HUES48 (cell line): ENCODE measurements around the gene LIPN.

Source experiments
- H3K27ac ChIP-seq: one replicate; pipeline ENCODE4 v1.7.0; 2013; ENCODE audit warnings: low read depth, low read length, inconsistent platforms
- H3K27me3 ChIP-seq: 2 replicates; pipeline ENCODE4 v1.6.1; 2013; ENCODE audit warnings: mild to moderate bottlenecking, low read length; ENCODE audit not compliant: control insufficient read depth, insufficient read depth
- H3K36me3 ChIP-seq: 2 replicates; pipeline ENCODE4 v1.6.1; 2013; ENCODE audit warnings: low read length; ENCODE audit not compliant: control insufficient read depth, insufficient read depth
- H3K4me1 ChIP-seq: 2 replicates; pipeline ENCODE4 v1.6.1; 2013; ENCODE audit warnings: mild to moderate bottlenecking, low read length; ENCODE audit not compliant: control insufficient read depth, insufficient read depth
- H3K4me3 ChIP-seq: 2 replicates; pipeline ENCODE4 v1.5.1; 2013; ENCODE audit warnings: mild to moderate bottlenecking, low read depth, low read length
- H3K9ac ChIP-seq: 2 replicates; pipeline ENCODE4 v1.6.1; 2013; ENCODE audit warnings: mild to moderate bottlenecking, low read depth, low read length, moderate library complexity
- H3K9me3 ChIP-seq: 2 replicates; pipeline ENCODE4 v1.6.1; 2013; ENCODE audit warnings: low read length; ENCODE audit not compliant: control insufficient read depth, insufficient read depth

The LIPN gene

DNA sequence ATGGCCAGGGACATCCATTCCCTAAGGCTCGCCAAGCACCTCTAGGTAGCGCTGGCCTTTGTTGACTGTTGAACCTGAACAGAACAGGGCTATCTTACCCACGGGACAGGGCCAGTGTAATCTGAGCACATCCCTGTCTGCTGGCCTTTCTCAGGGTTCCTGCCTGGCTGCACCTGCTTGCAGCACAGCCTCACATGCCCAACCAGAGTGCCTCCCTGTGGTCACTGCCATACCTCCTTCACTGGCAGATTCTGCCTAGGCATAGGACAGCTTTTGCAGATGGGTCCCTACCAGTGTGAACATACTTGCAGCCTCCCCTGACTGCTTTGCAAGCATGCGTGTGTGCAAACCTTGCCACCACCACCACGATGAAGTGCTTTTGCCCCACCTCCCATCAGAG, 15.8 kb upstream of the LIPN start:
- Histone ChIP-seq H3K4me3 (no peak overlapping the region), H3K27ac (no peak overlapping the region), H3K9ac (no peak overlapping the region), H3K27me3 (no peaks in the 10 kb centered on the region), H3K4me1 (no peaks in the 10 kb centered on the region), H3K9me3 (no peaks in the 10 kb centered on the region), H3K36me3 (no peaks in the 10 kb centered on the region)

DNA sequence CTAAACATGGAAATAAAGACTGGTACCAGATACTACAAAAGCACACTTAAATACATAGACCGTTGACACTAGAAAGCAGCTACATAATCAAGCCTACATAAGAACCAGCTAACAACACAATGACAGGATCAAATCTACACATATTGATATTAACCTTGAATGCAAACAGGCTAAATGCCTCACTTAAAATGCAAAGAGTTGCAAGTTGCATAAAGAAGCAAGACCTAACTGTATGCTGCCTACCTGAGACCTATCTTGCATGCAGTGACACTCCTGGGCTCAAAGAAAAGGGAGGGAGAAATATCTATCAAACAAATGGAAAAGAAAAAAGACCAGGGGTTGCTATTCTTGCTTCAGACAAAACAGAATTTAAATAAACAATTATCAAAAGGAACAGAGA, 14.2 kb upstream of the LIPN start:
- Histone ChIP-seq H3K27ac (no peak overlapping the region), H3K36me3 (no peaks in the 10 kb centered on the region), H3K9me3 (no peaks in the 10 kb centered on the region), H3K9ac (no peak overlapping the region), H3K4me3 (no peak overlapping the region), H3K4me1 (no peaks in the 10 kb centered on the region), H3K27me3 (no peaks in the 10 kb centered on the region)

DNA sequence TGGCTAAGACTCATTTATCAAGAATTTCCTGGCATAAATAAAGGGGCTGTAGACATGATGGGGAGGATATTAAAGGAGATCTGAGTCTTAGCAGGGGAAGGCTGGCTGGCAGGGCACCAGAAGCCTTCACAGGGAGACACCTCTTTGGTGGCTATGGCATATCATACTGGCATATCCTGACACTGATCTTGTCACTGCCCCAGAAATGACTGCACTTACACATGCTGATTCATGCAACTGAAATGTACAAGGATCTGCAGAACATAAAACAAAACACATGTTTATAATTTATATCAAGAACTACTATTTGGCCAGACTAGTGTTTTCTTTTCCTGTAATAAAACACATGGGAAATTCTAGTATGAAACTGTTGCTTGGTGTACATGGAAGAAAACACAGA, 5.5 kb upstream of the LIPN start:
- H3K36me3 ChIP-seq: no peaks in the 10 kb centered on the region
- no peaks in the 10 kb centered on the region for H3K27me3 ChIP-seq
- H3K9me3 ChIP-seq: no peaks in the 10 kb centered on the region
- H3K4me1 ChIP-seq: peaks cover 7% of the 10 kb centered on the region; the same call in 1 of the 2 replicates
- no peak overlapping the region for H3K27ac ChIP-seq
- H3K9ac ChIP-seq: no peak overlapping the region
- H3K4me3 ChIP-seq: no peak overlapping the region

DNA sequence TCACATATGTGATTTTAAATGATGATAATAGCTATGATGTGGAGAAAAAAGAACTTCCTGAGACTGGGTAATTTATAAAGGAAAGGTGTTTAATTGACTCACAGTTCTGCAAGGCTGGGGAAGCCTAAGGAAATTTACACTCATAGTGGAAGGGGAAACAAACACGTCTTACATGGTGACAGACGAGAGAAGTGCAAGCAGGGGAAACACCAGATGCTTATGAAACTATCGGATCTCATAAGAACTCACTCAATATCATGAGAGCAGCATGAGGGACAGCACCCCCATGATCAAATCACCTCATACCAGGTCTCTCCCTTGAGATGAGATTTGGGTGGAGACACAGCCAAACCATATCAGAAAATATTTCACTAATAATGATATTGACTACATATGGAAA, 4.1 kb upstream of the LIPN start:
- Histone ChIP-seq H3K27ac (no peak overlapping the region), H3K36me3 (no peaks in the 10 kb centered on the region), H3K4me3 (no peak overlapping the region), H3K9ac (no peak overlapping the region), H3K9me3 (no peaks in the 10 kb centered on the region), H3K27me3 (no peaks in the 10 kb centered on the region), H3K4me1 (peaks cover 7% of the 10 kb centered on the region; the same call in 1 of the 2 replicates)

DNA sequence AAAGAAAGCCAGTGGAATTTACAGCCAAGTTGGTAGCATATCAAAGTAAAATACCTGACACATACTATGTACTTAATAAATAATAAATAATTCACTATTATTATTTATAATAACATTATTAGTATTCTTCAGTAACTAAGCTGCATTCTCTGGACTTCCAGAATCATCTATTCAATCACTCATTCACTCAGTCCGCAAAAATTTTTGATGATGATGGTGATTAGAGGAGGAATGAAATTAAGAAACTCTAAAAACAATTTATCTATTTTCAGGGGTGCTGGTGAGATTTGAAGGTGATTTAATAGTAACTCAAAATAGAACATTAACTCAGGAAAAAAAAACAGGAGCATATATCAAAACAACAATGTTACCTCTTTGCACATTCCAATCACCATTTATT, 3.2 kb upstream of the LIPN start:
- H3K4me1 ChIP-seq: peaks cover 7% of the 10 kb centered on the region; the same call in 1 of the 2 replicates
- H3K9ac ChIP-seq: no peak overlapping the region
- H3K27ac ChIP-seq: no peak overlapping the region
- no peaks in the 10 kb centered on the region for H3K36me3 ChIP-seq
- H3K9me3 ChIP-seq: no peaks in the 10 kb centered on the region
- no peak overlapping the region for H3K4me3 ChIP-seq
- no peaks in the 10 kb centered on the region for H3K27me3 ChIP-seq

DNA sequence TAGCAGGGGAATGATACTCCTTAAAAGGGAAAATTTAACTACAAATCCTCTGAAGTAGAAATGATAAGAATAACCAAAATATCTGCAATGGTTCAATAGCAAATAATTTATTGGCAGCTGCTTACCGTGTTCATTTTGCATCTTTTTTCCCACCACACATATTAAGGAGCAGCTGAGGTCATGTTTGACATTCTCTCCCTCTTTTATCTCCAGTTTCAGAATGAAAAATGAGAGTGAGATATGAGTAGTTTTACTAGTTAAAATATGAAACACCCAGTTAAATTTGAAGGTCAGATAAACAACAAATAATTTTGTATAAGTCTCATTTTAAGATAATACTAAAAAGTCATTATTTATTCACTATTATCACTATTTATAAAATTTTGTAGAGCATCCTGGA, 3.1 kb downstream of the LIPN start:
- Histone ChIP-seq H3K4me3 (no peak overlapping the region), H3K4me1 (no peaks in the 10 kb centered on the region), H3K9me3 (no peaks in the 10 kb centered on the region), H3K27ac (no peak overlapping the region), H3K36me3 (no peaks in the 10 kb centered on the region), H3K9ac (no peak overlapping the region), H3K27me3 (no peaks in the 10 kb centered on the region)

DNA sequence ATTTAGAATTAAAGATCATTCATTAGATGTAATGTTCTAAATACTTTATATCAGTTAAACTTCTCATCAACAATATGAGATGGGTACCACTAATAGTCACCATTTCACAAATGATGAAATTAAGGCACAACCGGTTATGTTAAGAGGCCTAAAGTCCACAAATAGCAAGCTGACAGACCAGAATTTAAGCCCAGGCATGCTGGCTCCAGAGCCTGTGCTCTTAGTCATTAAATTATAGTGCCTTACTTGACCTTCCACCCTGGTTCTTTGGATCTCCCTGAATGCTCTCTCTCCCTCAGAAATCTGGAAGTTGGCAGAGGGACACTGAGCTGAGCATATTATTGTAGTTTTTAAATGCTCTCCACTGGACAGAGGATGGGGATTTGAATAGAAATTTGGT, 3.6 kb downstream of the LIPN start:
- Histone ChIP-seq H3K4me3 (no peak overlapping the region), H3K36me3 (no peaks in the 10 kb centered on the region), H3K27me3 (no peaks in the 10 kb centered on the region), H3K27ac (no peak overlapping the region), H3K9ac (no peak overlapping the region), H3K9me3 (no peaks in the 10 kb centered on the region), H3K4me1 (peaks cover 4% of the 10 kb centered on the region; the same call in 1 of the 2 replicates)

DNA sequence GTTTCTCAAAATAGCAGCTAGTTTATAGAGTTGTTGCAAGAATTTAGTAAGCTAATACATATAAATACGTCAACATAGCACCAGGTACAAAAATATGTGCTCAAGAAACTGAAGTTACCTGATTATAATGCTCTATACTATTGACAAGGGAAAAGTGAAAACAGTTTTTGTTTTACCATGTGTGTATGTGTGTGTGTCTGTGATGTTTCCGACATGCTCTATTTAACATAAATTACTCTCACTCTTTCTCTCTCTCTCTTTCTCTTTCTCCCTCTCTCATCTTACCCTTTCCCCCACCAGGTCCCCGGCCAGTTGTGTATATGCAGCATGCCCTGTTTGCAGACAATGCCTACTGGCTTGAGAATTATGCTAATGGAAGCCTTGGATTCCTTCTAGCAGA, 4.3 kb downstream of the LIPN start:
- H3K4me3 ChIP-seq: no peak overlapping the region
- H3K9ac ChIP-seq: no peak overlapping the region
- no peaks in the 10 kb centered on the region for H3K9me3 ChIP-seq
- H3K36me3 ChIP-seq: no peaks in the 10 kb centered on the region
- H3K4me1 ChIP-seq: peaks cover 7% of the 10 kb centered on the region; the same call in 1 of the 2 replicates
- no peak overlapping the region for H3K27ac ChIP-seq
- H3K27me3 ChIP-seq: no peaks in the 10 kb centered on the region

DNA sequence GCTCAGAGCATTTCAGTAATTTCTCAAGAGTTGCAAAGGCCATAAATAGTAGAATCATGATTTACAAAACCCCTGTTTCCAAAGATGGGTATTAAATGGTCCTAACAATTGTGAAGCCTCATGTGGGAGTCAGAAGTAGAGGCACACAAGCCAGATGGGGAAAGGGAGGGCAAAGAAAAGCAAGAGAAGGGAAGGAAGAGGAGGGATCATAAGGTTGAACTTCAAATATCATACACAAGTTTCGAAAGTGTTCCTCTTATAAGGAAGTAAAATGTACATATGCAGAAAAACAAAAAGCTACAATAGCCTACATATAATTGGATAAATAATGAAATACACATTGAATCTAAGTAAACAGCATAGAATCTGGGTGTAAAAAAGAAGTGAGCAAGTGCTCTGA, 6.0 kb downstream of the LIPN start:
- no peaks in the 10 kb centered on the region for H3K9me3 ChIP-seq
- H3K4me3 ChIP-seq: no peak overlapping the region
- H3K4me1 ChIP-seq: peaks cover 7% of the 10 kb centered on the region; the same call in 1 of the 2 replicates
- no peaks in the 10 kb centered on the region for H3K27me3 ChIP-seq
- no peaks in the 10 kb centered on the region for H3K36me3 ChIP-seq
- H3K9ac ChIP-seq: no peak overlapping the region
- H3K27ac ChIP-seq: no peak overlapping the region

DNA sequence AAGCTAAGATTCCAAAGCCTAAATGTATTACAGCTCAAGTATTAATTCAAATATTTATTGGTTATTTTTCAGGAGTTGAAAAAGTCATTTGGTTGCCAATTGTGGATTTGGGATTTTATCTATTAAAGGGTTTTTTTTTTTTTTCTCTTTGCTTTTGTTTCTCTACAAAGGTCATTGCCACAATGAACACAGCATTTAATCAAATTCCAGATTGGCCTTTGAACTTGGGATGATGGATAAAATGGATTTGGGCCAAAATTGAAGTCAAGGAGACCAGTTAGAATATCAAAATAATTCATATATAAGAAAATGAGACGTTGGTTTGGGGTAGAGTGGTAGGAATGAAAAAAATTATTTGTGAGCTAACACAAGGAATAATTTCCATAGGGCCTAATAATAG, 9.6 kb downstream of the LIPN start:
- Histone ChIP-seq H3K9me3 (no peaks in the 10 kb centered on the region), H3K9ac (no peak overlapping the region), H3K4me1 (peaks cover 7% of the 10 kb centered on the region; the same call in 1 of the 2 replicates), H3K27ac (no peak overlapping the region), H3K4me3 (no peak overlapping the region), H3K27me3 (no peaks in the 10 kb centered on the region), H3K36me3 (no peaks in the 10 kb centered on the region)

DNA sequence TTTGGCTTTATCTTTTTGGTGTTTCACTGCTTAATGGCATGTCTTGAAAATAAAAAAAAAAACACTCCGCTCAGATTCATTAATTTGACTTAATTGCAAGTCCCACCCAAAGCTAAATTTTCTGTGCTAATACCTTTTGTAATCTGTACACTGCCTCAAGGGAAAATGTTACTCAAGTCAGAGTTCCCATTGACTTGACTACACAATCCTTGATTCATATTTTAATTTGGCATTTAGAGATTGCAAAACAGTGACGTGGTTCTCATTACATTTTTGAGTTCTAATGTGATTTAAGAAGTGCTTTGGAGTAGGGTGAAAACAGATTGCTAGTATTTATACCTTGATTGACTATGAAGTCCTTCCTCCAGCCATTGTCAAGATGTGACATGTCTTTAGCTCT, 21.4 kb downstream of the LIPN start:
- Histone ChIP-seq H3K27me3 (no peaks in the 10 kb centered on the region), H3K27ac (no peak overlapping the region)

DNA sequence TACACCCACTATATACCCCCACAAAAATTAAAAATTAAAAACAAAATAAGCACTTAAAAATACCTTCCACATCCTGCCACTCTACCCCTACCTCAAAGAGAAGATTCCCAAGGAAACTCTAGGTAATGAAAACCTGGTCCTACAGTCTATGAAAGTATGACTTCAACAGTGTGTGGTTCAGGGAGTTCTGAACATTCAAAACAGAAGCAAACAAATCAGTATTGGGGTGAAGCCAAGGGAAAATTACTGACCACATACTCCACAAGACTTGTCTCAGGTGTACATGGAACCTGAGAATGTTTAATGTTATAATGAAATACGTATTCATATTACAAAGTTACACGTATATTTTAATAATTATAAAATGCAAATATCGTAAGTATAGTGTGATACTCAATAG, 22.4 kb downstream of the LIPN start:
- H3K4me3 ChIP-seq: no peak overlapping the region
- no peak overlapping the region for H3K27ac ChIP-seq
- no peaks in the 10 kb centered on the region for H3K27me3 ChIP-seq
- H3K4me1 ChIP-seq: no peaks in the 10 kb centered on the region
- H3K9ac ChIP-seq: no peak overlapping the region
- H3K9me3 ChIP-seq: no peaks in the 10 kb centered on the region
- H3K36me3 ChIP-seq: no peaks in the 10 kb centered on the region

More for the DNA sequence above, 21.4 kb downstream of the LIPN start:
- H3K9me3 ChIP-seq: no peaks in the 10 kb centered on the region
- H3K4me1 ChIP-seq: no peaks in the 10 kb centered on the region
- no peak overlapping the region for H3K4me3 ChIP-seq
- H3K36me3 ChIP-seq: no peaks in the 10 kb centered on the region
- H3K9ac ChIP-seq: no peak overlapping the region
